HG03025 (cell line): ENCODE measurements around the gene TWIST2.

ENCODE experiments used
- ATAC-seq: cut with Tn5 transposase; IDR thresholded peaks from one replicate; pipeline ENCODE4 v1.9.1; 2021; ENCODE audit warnings: mild to moderate bottlenecking, moderate library complexity; ENCODE audit not compliant: unreplicated experiment, low FRiP score

Gene TWIST2

DNA sequence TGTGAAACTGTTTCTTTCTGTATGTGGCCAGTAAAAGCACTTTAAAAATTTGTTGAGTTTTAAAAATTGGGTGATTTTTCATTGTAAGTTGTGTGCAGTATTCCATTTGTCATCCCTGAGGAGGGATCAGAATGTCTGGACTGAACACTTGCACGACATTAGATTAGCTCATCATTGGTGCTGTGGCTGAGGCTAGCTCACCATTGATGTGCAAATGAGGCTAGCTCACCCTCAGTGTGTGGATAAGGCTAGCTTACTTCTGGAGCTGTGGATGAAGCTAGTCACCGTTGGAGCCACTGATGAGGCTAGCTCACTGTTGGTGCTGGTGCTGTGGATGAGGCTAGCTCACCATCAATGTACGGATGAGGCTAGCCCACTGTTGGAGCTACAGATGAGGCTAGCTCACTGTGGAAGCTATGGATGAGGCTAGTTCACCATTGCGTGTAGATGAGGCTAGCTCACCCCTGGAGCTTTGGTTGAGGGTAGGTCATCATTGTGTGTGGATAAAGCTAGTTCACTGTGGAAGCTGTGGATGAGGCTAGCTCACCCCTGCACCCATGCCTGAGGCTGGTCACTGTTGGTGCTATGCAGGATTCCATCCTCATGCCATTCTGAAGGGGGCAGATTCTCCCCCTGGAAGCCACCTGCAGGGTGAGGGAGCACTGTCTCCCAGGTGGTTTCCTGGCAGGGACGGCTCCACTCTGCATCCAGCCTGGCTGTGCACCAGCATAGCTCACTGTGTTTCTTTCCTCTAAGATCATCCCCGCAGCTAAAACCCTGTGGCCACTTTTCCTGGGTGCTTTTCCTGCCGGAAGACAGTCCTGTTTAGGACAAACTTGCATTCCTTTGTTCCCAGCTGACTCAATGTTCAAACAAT lies 101.1 kb downstream of the TWIST2 start:
- ATAC-seq, result no peak

DNA sequence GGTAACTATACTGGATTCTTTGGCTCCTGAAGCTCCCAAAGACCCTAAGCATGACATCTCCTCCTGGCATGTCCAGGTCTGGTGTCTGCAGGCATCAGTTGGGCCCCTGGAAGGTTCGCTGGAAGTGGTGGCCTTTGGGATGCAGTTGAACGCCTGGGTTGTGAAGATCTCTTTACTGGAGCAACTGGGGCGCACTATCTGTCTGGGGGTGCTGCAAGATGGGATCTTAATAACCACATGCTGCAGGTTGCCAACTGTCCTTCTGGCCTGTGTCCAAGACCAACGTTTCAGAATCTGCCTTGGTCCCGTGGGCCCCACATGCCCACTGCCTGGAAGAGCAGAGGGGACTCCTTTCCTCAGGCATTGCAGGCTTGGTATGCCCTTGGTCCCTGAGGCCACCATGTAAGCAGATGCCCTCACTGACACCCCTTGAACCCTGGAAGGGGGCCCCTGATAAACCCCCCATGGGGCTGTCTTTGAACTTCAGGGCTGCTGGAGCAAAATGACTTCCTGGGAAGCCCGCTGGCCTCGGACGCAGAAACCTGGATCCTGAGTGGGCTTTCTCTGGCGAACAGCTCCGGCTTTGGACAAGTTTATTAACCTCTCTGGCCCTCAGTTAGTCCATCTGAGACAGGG lies 101.9 kb downstream of the TWIST2 start:
- ATAC-seq, result no peak

DNA sequence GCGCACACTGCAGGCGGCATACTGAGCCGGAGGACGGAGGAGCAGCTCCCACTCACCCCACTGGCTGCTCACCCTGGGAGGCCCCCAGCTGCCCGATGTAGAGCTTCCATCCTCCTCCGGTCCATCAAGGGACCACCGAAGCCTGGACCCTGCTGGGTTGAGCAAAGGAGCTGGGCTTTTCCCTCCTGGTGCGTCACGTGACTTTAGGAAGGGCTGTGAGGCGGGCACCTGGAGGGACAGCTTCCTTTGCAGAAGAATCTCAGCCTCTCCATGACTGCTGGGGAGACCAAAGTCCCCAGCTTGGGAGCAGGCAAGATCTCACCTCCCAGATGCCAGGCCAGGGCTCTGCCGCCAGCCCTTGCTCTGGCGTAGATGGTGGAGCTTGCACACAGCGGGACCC lies 102.7 kb downstream of the TWIST2 start:
- no peak for ATAC-seq

DNA sequence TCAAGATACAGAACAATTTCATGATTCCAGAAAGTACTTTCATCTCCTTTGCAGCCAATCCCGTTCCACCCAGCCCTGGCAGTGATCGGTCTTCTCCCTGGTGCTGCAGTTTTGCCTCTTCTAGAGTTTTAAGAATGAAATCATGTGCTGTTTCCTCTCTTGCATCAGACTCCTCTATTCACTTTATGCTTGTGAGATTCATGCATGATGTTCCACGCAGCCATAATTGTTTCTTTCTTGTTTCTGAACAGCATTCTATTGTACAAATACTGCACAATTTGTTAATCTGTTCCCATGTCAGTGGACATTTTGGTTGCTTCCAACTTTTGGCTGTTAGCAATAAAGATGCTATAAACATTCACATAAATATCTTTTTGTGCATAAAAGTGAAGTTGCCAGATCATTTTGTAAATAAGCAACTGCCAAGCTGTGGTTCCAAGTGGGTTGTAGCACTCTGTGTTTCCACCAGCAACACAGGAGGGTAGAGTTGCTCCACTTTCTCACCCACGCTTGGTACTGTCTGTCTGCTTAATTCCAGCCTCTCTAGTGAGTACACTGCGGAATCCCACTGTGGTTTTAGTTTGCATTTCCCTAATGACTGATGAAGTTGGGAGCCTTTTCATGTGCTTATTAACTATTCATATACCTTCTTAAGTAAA lies 104.5 kb downstream of the TWIST2 start:
- ATAC-seq, result no peak

DNA sequence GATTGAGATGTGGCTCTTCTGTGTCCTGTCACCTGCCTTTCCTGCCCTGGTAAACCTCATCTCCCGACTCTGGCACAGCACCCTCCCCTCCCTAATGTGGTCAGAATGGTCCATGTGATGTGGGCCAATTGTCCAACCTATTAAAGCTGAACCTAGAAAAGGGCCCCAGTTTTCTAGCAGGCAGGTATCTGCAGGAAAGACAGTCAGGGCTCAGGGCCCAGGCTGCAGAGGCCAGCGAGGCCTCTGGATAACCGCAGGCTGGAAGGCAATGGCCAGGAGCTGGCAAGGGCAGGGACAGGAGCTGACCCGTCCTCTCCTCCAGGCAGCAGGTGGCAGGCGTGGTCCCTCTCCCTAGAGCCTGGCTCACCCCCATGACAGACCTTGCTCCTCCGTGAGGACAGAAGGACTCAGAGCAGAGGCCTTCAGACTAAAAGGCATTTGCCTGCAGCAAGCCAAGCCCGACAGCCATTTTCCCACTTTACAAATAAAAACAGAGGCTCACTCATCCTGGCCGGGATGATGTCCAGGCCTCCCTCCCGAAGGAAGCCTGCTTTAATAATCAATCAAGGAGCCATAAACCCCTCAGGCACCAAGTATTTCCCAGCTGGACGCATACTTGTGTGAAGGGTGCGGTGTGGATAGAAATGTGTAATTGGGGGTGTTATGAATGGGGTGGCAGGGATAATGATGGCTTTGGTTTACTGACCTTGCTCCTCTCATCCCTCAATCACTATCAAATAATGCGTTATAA lies 107.1 kb downstream of the TWIST2 start:
- ATAC-seq, result no peak

DNA sequence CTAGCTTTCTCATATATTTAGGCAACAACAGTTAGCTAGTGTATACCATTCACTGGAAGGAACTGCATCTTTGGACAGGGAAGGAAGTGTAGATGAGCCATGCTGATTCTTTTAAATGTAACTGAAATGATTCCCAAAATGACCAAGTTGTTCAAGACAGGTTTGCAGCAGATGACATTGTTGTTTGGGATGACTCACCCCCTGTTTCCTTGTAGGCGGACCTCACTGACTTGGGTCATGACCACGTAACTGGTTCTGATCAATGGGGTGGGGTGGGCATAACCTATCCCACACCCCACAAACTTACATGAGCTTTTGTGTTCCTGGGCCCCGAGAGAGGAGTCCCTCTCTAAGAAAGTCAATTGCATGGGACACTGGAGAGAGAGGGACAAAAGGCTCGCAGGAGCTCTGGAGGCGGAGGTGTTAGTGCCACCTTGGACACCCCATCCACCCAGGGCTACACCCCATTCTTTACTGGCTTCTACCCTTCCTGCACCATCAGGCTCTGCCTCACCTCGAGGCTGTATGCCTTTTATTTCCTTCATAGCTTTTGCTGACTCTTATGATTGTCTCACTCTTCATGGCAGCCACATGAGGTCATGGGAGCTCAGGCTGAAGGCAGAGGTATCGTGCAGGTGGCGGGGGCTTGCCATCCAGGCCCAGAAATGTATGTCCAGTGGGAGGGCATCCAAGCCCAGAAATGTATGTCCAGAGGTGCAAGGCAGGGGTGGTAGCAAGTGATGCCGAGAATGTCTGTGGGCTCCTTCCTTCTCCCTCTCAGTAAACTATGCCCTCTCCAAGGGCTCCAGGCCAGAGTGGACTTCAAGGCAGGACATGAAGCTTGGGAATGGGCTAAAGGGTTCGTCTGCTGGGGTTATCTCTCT lies 108.0 kb downstream of the TWIST2 start:
- no peak for ATAC-seq

DNA sequence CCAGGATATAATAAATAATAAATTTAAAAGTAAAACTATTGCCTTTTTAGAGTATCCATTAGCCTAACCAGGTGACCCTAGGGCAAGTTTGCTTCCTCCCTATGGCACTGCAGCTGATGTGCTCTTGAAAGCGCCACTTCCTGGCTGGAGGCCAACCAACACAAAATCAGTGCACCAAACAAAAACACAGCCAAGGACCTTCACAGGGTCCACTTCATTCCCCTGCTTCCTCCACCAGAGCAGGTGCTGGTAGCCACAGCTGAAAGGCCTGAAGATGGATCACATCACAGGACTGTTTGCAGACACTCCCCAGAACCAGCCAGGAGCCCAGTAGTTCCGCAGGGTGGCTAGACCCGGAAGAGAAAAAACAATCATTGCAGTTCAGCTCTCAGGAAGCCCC lies 108.8 kb downstream of the TWIST2 start:
- no peak for ATAC-seq
